Left lung (tissue), 10 donors: ENCODE results near the gene TRABD2A. TPM values are rescaled to one million over a fixed set of nuclear protein-coding genes. Genes with fewer than 3 reads are reported as not detected.
"Not testable (repeated sequence)": the region's sequence is repeated elsewhere in the genome, so short reads cannot be mapped to it uniquely, and the experiment has no call there.

Source experiments
- ATAC-seq: fragments of 200-7000 bp; cut with Tn5 transposase; one replicate; pipeline ENCODE4 v1.9.1; 2020; ENCODE audit warnings: moderate library complexity
- DNase-seq, 4 donors: peaks; one replicate each; pipeline ENCODE4 v3.0.0-alpha.2; 2013 to 2020
- H3K27ac ChIP-seq, 2 donors: fragments of 200-600 bp; sonication (generic) in 1 of 2; one replicate each; pipeline versions ENCODE4 v1.5.0 to v1.8.0; 2020 to 2021
- H3K27me3 ChIP-seq, 2 donors: fragments of 200-600 bp; sonication (generic) in 1 of 2; one replicate each; pipeline versions ENCODE4 v1.5.0 to v1.8.0; 2020 to 2021
- H3K36me3 ChIP-seq, 2 donors: fragments of 200-600 bp; sonication (generic) in 1 of 2; one replicate each; pipeline versions ENCODE4 v1.5.0 to v1.8.0; 2020 to 2021
- H3K4me1 ChIP-seq, 2 donors: fragments of 200-600 bp; one replicate each; pipeline ENCODE4 v1.8.0; 2021
- H3K4me3 ChIP-seq, 2 donors: fragments of 200-600 bp; sonication (generic) in 1 of 2; one replicate each; pipeline versions ENCODE4 v1.5.0 to v1.8.0; 2020 to 2021; ENCODE audit warnings: mild to moderate bottlenecking in 1 of 2
- H3K9me3 ChIP-seq, 2 donors: fragments of 200-600 bp; sonication (generic) in 1 of 2; one replicate each; pipeline versions ENCODE4 v1.5.0 to v1.8.0; 2020 to 2021
- intact Hi-C, 2 donors: fragments of 100-400 bp; cut with DNase I; formaldehyde crosslinking; loops; one replicate each; pipeline versions ENCODE4 v1.11.2 to v1.14.2; 2022
- polyA plus RNA-seq, 6 donors: library from polyadenylated mRNA; unstranded; fragments of 120-200 nt; gene quantifications; one replicate each; pipeline ENCODE4 v1.2.1, GENCODE V29; 2013; ENCODE audit not compliant: insufficient read length in 6 of 6
- total RNA-seq, 2 donors: library from RNA; stranded (reverse); fragmentation: NEBNext Ultra II Directional; extraction: Animal tissue kit (Norgen Biotek cat#: 25700); gene quantifications; one replicate each; pipeline ENCODE4 v1.2.1, GENCODE V29; 2021
- TF ChIP-seq, protein P1 (sequence below), 2 donors: fragments of 200-600 bp; sonication (generic) in 1 of 2; IDR thresholded peaks; one replicate each; pipeline versions ENCODE4 v1.5.0 to v1.8.0; 2021; ENCODE audit warnings: antibody characterized with exemption in 2 of 2
- donor health status: DM: no; HTN: yes; CAD: no.
- donor health status: DM: no; HTN: no; CAD: no.

The TRABD2A gene
- total and polyA plus RNA-seq, 8 donors: 3.0 to 24.7 (median 21.8) TPM

DNA sequence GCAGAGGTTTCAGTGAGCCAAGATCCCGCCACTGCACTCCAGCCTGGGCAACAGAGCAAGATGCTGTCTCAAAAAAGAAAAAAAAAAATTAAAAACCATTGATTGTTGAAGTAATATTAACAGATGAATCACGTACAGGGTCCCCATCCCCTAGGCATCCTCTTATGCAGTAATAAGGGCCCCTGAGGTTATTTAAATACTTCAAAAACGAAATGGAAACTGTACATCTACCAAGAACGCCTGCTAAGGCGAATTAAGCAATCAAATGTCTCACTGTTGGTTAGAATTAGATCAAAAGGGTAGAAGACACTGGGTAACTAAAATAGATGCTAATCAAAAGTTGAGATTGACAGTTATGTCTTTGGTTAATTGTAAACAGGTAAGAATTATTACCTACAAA, 7.5 kb downstream of the TRABD2A start:
- intact Hi-C loops: no loop called here
- H3K27ac ChIP-seq: no peak overlapping the region
- ATAC-seq (no peak), DNase-seq (no peak)
- no peaks in the 10 kb centered on the region for H3K4me1 ChIP-seq
- no peaks in the 10 kb centered on the region for H3K36me3 ChIP-seq
- TF ChIP-seq, protein P1, sequence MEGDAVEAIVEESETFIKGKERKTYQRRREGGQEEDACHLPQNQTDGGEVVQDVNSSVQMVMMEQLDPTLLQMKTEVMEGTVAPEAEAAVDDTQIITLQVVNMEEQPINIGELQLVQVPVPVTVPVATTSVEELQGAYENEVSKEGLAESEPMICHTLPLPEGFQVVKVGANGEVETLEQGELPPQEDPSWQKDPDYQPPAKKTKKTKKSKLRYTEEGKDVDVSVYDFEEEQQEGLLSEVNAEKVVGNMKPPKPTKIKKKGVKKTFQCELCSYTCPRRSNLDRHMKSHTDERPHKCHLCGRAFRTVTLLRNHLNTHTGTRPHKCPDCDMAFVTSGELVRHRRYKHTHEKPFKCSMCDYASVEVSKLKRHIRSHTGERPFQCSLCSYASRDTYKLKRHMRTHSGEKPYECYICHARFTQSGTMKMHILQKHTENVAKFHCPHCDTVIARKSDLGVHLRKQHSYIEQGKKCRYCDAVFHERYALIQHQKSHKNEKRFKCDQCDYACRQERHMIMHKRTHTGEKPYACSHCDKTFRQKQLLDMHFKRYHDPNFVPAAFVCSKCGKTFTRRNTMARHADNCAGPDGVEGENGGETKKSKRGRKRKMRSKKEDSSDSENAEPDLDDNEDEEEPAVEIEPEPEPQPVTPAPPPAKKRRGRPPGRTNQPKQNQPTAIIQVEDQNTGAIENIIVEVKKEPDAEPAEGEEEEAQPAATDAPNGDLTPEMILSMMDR (IDR thresholded peaks at IDR 0.05): no peak
- peaks cover 0 to 4% of the 10 kb centered on the region in 2 donors for H3K27me3 ChIP-seq
- no peak overlapping the region for H3K4me3 ChIP-seq
- H3K9me3 ChIP-seq: no peaks in the 10 kb centered on the region

DNA sequence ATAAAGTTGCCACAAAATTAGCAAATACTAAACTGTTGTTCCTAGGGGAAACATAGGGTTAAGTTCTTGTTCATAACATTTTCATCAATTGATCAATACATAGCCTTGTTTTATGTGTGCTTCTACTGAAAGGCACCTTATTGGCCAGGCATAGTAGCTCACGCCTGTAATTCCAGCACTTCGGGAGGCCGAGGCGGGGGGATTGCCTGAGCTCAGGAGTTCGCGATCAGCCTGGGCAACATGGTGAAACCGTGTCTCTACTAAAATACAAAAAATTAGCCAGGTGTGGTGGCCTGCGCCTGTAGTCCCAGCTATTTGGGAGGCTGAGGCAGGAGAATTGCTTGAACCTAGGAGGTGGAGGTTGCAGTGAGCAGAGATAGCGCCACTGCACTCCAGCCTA, 8.2 kb downstream of the TRABD2A start:
- intact Hi-C loops, H3K27ac ChIP-seq, H3K9me3 ChIP-seq, H3K4me1 ChIP-seq, ATAC-seq, H3K27me3 ChIP-seq, H3K36me3 ChIP-seq, DNase-seq, H3K4me3 ChIP-seq: not testable (repeated sequence)

DNA sequence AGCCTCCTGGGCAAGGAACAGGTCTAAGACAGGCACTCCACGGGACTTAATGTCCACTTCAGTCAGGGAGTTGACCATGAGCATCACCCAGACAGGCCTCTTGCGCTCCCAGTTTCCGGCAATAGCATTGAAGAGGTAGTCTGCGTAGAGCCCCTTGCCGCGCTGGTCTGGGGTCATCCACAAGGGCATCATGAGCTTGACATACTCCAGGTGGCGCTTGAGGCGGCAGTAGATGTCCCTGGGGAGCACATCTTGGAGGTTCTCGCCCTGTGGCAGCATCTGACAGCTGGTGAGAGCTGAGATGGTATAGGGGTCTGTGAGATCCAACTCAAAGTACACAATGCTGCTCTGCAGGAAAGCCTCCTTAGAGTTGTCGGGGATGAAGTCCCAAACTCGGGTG, 10.6 kb downstream of the TRABD2A start:
- ATAC-seq (no peak), DNase-seq (no peak)
- H3K27me3 ChIP-seq: no peaks in the 10 kb centered on the region
- H3K4me3 ChIP-seq: no peak overlapping the region
- intact Hi-C loops: no loop called here
- no peaks in the 10 kb centered on the region for H3K4me1 ChIP-seq
- H3K27ac ChIP-seq: no peak overlapping the region
- no peaks in the 10 kb centered on the region for H3K9me3 ChIP-seq
- H3K36me3 ChIP-seq: no peaks in the 10 kb centered on the region
- TF ChIP-seq, protein P1 (IDR thresholded peaks at IDR 0.05): no peak

DNA sequence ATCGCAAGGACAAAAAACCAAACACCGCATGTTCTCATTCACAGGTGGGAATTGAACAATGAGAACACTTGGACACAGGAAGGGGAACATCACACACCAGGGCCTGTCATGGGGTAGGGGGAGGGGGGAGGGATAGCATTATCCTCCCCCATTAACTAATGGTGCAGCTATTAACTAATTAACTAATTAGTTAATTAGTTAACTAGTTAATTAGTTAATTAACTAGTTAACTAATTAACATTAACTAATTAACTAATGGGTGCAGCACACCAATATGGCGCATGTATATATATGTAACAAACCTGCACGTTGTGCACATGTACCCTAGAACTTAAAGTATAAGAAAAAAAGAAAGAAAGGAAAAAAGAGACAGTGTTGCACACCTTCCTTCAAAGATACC, 12.6 kb downstream of the TRABD2A start:
- not testable (repeated sequence) for ATAC-seq, H3K9me3 ChIP-seq, H3K36me3 ChIP-seq, H3K27ac ChIP-seq, H3K4me3 ChIP-seq, H3K27me3 ChIP-seq, H3K4me1 ChIP-seq, DNase-seq
- intact Hi-C loops: loop anchor here in 1 of 2 donors (5.0 kb wide), 1 partner anchor 371 kb away; no protein-coding TSS in a partner anchor

DNA sequence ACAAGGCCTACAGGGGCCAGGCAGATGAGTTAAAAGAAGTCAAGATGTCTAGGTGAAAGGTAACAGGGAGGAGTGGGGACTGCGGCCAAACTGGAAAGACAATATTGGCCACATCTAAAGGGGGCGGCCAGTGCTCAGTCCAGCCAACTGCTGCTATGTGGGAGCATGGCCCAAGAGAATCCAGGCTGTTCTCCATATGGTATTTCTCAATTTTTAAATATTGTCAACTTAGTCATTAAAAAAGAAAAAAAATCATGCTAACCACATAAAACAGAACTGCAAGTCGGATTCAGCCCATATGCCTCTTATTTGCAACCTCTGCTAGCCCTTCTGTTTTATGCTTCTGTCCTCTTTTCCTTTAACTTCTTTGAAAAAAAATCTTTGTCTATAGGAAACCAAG, 14.8 kb downstream of the TRABD2A start:
- TF ChIP-seq, protein P1 (IDR thresholded peaks at IDR 0.05): no peak
- Histone ChIP-seq H3K27ac (no peak overlapping the region), H3K4me1 (no peaks in the 10 kb centered on the region), H3K9me3 (no peaks in the 10 kb centered on the region), H3K36me3 (no peaks in the 10 kb centered on the region), H3K27me3 (no peaks in the 10 kb centered on the region), H3K4me3 (no peak overlapping the region)
- intact Hi-C loops: loop anchor here in 1 of 2 donors (5.0 kb wide), 1 partner anchor 369 kb away; no protein-coding TSS in a partner anchor
- ATAC-seq: peak; percentile 24
- no peak for DNase-seq

DNA sequence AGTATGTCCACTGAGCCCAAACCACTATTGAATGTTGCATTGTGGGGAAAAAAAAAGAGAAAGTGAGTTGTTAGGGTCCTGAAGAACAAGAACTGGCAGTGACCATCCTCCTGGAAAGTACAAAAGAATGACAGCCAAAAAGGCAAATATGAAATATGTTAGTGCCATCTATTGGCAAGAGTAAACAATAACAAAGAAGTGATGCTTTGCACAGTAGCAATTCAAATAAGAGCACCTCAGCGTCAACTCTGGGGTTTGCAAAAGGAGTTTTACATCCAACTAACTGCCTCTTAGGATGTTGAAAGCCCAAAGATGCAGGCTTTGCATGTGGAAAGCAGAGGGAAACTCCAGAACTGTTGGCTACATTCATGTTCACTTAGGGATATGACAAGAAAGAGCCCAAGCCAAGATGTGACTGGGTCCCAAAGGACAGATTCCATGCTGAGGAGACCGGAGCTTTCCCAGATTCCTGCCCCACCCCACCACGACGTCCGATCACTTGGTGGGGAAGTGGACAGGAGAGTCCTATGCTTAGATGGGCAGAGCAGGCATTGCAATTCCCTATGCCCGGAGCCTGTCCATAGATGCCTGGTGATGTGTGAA, 15.6 kb downstream of the TRABD2A start:
- Histone ChIP-seq H3K4me1 (no peaks in the 10 kb centered on the region), H3K4me3 (no peak overlapping the region), H3K36me3 (no peaks in the 10 kb centered on the region), H3K27me3 (no peaks in the 10 kb centered on the region), H3K27ac (no peak overlapping the region), H3K9me3 (no peaks in the 10 kb centered on the region)
- TF ChIP-seq, protein P1 (IDR thresholded peaks at IDR 0.05): peak in 1 of 2 donors; percentile 29
- ATAC-seq (peak; percentile 70), DNase-seq (no peak)
- intact Hi-C loops: loop anchor here in 1 of 2 donors (5.0 kb wide), 1 partner anchor 368 kb away; no protein-coding TSS in a partner anchor
